Natural killer cell (primary cell): ENCODE measurements around the gene HPS3. TPM values are rescaled to one million over a fixed set of nuclear protein-coding genes. Genes with fewer than 3 reads are reported as not detected.

ENCODE experiments used
- ATAC-seq, 3 donors: fragments of 150-1000 bp in 2 of 3; fragments of 200-7000 bp in 1 of 3; cut with Tn5 transposase; 1 replicate in 1 of 3; 2 replicates in 2 of 3; pipeline ENCODE4 v1.10.0; 2021; ENCODE audit warnings: mild to moderate bottlenecking in 2 of 3, moderate library complexity in 2 of 3
- DNase-seq, 2 donors: peaks; one replicate each; pipeline versions ENCODE4 v3.0.0 to v3.0.0-alpha.2; 2013 to 2021; ENCODE audit warnings: mixed read lengths in 1 of 2
- H3K27ac ChIP-seq: one replicate; pipeline ENCODE4 v1.5.1; 2013; ENCODE audit warnings: mild to moderate bottlenecking, low read length
- H3K27me3 ChIP-seq: one replicate; pipeline ENCODE4 v1.6.1; 2013; ENCODE audit warnings: low read length; ENCODE audit not compliant: control insufficient read depth, insufficient read depth
- H3K36me3 ChIP-seq: one replicate; pipeline ENCODE4 v1.6.1; 2013; ENCODE audit warnings: low read length; ENCODE audit not compliant: control insufficient read depth, insufficient read depth
- H3K4me1 ChIP-seq: one replicate; pipeline ENCODE4 v1.6.1; 2013; ENCODE audit warnings: low read length; ENCODE audit not compliant: control insufficient read depth, insufficient read depth
- H3K4me3 ChIP-seq: one replicate; pipeline ENCODE4 v1.5.1; 2013; ENCODE audit warnings: low read length
- H3K9me3 ChIP-seq: one replicate; pipeline ENCODE4 v1.6.1; 2013; ENCODE audit warnings: low read length; ENCODE audit not compliant: control insufficient read depth, insufficient read depth
- H3K27ac Mint-ChIP-seq, 2 donors: one replicate each; pipeline ENCODE4 v1.8.0; 2022; ENCODE audit warnings: mild to moderate bottlenecking in 2 of 2, mixed read lengths in 2 of 2, moderate library complexity in 1 of 2
- H3K27me3 Mint-ChIP-seq, 2 donors: one replicate each; pipeline ENCODE4 v1.8.0; 2022; ENCODE audit warnings: low read depth in 2 of 2, mixed read lengths in 2 of 2
- H3K36me3 Mint-ChIP-seq: one replicate; pipeline ENCODE4 v1.8.0; 2022; ENCODE audit warnings: mixed read lengths
- H3K4me1 Mint-ChIP-seq, 2 donors: one replicate each; pipeline ENCODE4 v1.8.0; 2022; ENCODE audit warnings: mixed read lengths in 2 of 2
- H3K4me3 Mint-ChIP-seq: one replicate; pipeline ENCODE4 v1.8.0; 2022; ENCODE audit warnings: mild to moderate bottlenecking, moderate library complexity, mixed read lengths
- H3K9me3 Mint-ChIP-seq, 2 donors: one replicate each; pipeline ENCODE4 v1.8.0; 2022; ENCODE audit warnings: mixed read lengths in 2 of 2
- CTCF ChIP-seq: fragments of 200-600 bp; IDR thresholded peaks from one replicate; pipeline ENCODE4 v1.8.0; 2022; ENCODE audit warnings: antibody characterized with exemption
- WGBS: methylation state at CpG from one replicate; pipeline ENCODE4 v1.1.7; 2013; ENCODE audit warnings: missing lambda C conversion rate; ENCODE audit not compliant: insufficient coverage; 5-methylcytosine and 5-hydroxymethylcytosine counted together
- intact Hi-C: fragments of 100-400 bp; cut with micrococcal nuclease; formaldehyde crosslinking; loops from one replicate; pipeline ENCODE4 v1.14.2; 2022
- total RNA-seq, 4 donors: library from RNA; stranded (reverse); fragments of 120-200 nt in 1 of 4; gene quantifications; one replicate each; pipeline versions ENCODE4 v1.2.3 to v1.2.4, GENCODE V29; 2013 to 2022

Gene HPS3
- total RNA-seq, 3 donors from 2014 or later (not counting 1 experiment from before 2014, with no cell fraction given): 19.6 to 35.5 (median 24.7) TPM

- peaks cover 11 to 20% of the 10 kb centered on the region in 2 donors for H3K27me3 Mint-ChIP-seq
- no peaks in the 10 kb centered on the region for H3K36me3 ChIP-seq
- no peaks in the 10 kb centered on the region for H3K27me3 ChIP-seq
- DNase-seq (no peak), ATAC-seq (no peak)
- H3K36me3 Mint-ChIP-seq: no peaks in the 10 kb centered on the region
- H3K27ac ChIP-seq: no peak overlapping the region
- H3K4me3 ChIP-seq: no peak overlapping the region
- H3K27ac Mint-ChIP-seq: no peak overlapping the region
- intact Hi-C loops: no loop called here
- no peak overlapping the region for H3K4me3 Mint-ChIP-seq
- no peaks in the 10 kb centered on the region for H3K4me1 Mint-ChIP-seq
- no peak for TF ChIP-seq CTCF
- H3K4me1 ChIP-seq: no peaks in the 10 kb centered on the region
- no peaks in the 10 kb centered on the region for H3K9me3 Mint-ChIP-seq
- 93% methylated on average over 2 of the region's 2 CpGs for WGBS
- H3K9me3 ChIP-seq: no peaks in the 10 kb centered on the region
Measured at GRCh38 chr3:149207475-149207874, 78.0 kb downstream of the HPS3 start.

- peaks cover 7 to 20% of the 10 kb centered on the region in 2 donors for H3K27me3 Mint-ChIP-seq
Measured at GRCh38 chr3:149209431-149209830, 80.0 kb downstream of the HPS3 start.

GRCh38 chr3:149212386-149212785 lies 82.9 kb downstream of the HPS3 start:
- peaks cover 4 to 7% of the 10 kb centered on the region in 2 donors for H3K27me3 Mint-ChIP-seq
- intact Hi-C loops: no loop called here
- no peak for TF ChIP-seq CTCF
- Histone ChIP-seq H3K36me3 (no peaks in the 10 kb centered on the region), H3K4me3 (no peak overlapping the region), H3K27ac (no peak overlapping the region), H3K9me3 (no peaks in the 10 kb centered on the region), H3K27me3 (no peaks in the 10 kb centered on the region), H3K4me1 (no peaks in the 10 kb centered on the region)
- H3K36me3 Mint-ChIP-seq: no peaks in the 10 kb centered on the region
- no peak overlapping the region for H3K27ac Mint-ChIP-seq
- H3K4me3 Mint-ChIP-seq: no peak overlapping the region
- WGBS: no CpG with 5 or more reads among the region's 1 CpG
- DNase-seq: no peak
- H3K4me1 Mint-ChIP-seq: no peaks in the 10 kb centered on the region
- no peaks in the 10 kb centered on the region for H3K9me3 Mint-ChIP-seq
- ATAC-seq: no peak

More at GRCh38 chr3:149209431-149209830, 80.0 kb downstream of the HPS3 start:
- DNase-seq: no peak
- H3K9me3 Mint-ChIP-seq: no peaks in the 10 kb centered on the region
- intact Hi-C loops: no loop called here
- no peaks in the 10 kb centered on the region for H3K36me3 Mint-ChIP-seq
- Histone ChIP-seq H3K4me1 (no peaks in the 10 kb centered on the region), H3K27me3 (no peaks in the 10 kb centered on the region), H3K27ac (no peak overlapping the region), H3K9me3 (no peaks in the 10 kb centered on the region), H3K4me3 (no peak overlapping the region), H3K36me3 (no peaks in the 10 kb centered on the region)
- no peaks in the 10 kb centered on the region for H3K4me1 Mint-ChIP-seq
- no peak for ATAC-seq
- 89% methylated on average over 2 of the region's 4 CpGs for WGBS
- no peak for TF ChIP-seq CTCF
- no peak overlapping the region for H3K27ac Mint-ChIP-seq
- H3K4me3 Mint-ChIP-seq: no peak overlapping the region

GRCh38 chr3:149214702-149215101 lies 85.3 kb downstream of the HPS3 start:
- DNase-seq: no peak

More at GRCh38 chr3:149214702-149215101, 85.3 kb downstream of the HPS3 start:
- H3K4me3 ChIP-seq: no peak overlapping the region
- Mint-ChIP-seq H3K27ac (no peak overlapping the region), H3K36me3 (no peaks in the 10 kb centered on the region), H3K9me3 (no peaks in the 10 kb centered on the region), H3K27me3 (peaks cover 4 to 7% of the 10 kb centered on the region in 2 donors), H3K4me1 (no peaks in the 10 kb centered on the region), H3K4me3 (no peak overlapping the region)
- H3K27me3 ChIP-seq: no peaks in the 10 kb centered on the region
- no peak for ATAC-seq
- no peak overlapping the region for H3K27ac ChIP-seq
- H3K9me3 ChIP-seq: no peaks in the 10 kb centered on the region
- intact Hi-C loops: no loop called here
- no peaks in the 10 kb centered on the region for H3K4me1 ChIP-seq
- no peaks in the 10 kb centered on the region for H3K36me3 ChIP-seq
- no peak for TF ChIP-seq CTCF
- 100% methylated on average over 1 of the region's 1 CpG for WGBS
